Activated CD4-positive, alpha-beta T cell treated with anti-CD3 and anti-CD28 coated beads for 24 hours (primary cell): Measurements from ENCODE around the gene ADAMTS5.

ENCODE experiments used
- DNase-seq, 2 donors: peaks; one replicate each; pipeline ENCODE4 v3.0.0-alpha.2; 2020; ENCODE audit warnings: low read depth in 2 of 2

The ADAMTS5 gene

GRCh38 chr21:26948194-26948593 is 18.7 kb downstream of the ADAMTS5 start:
- no peak for DNase-seq

GRCh38 chr21:26946744-26947446 is 20.0 kb downstream of the ADAMTS5 start:
- no peak for DNase-seq

GRCh38 chr21:26945916-26946675 is 20.8 kb downstream of the ADAMTS5 start:
- DNase-seq = no peak

GRCh38 chr21:26943921-26944320 is 23.0 kb downstream of the ADAMTS5 start:
- DNase-seq = no peak

- DNase-seq = no peak
Observed at GRCh38 chr21:26941421-26941820, 25.5 kb downstream of the ADAMTS5 start.

GRCh38 chr21:26939601-26940111 is 27.2 kb downstream of the ADAMTS5 start:
- no peak for DNase-seq

GRCh38 chr21:26936641-26937040 is 30.2 kb downstream of the ADAMTS5 start:
- DNase-seq = no peak

GRCh38 chr21:26935977-26936376 is 30.9 kb downstream of the ADAMTS5 start:
- no peak for DNase-seq

GRCh38 chr21:26934383-26934782 is 32.5 kb downstream of the ADAMTS5 start:
- no peak for DNase-seq

- no peak for DNase-seq
Observed at GRCh38 chr21:26933448-26933847, 33.4 kb downstream of the ADAMTS5 start.

- no peak for DNase-seq
Observed at GRCh38 chr21:26925636-26926035, 41.3 kb downstream of the ADAMTS5 start.

- DNase-seq = no peak
Observed at GRCh38 chr21:26925122-26925521, 41.8 kb downstream of the ADAMTS5 start.

GRCh38 chr21:26923986-26924385 is 42.9 kb downstream of the ADAMTS5 start:
- no peak for DNase-seq

GRCh38 chr21:26920055-26920454 is 46.8 kb downstream of the ADAMTS5 start:
- DNase-seq = no peak

GRCh38 chr21:26918323-26919079 is 48.4 kb downstream of the ADAMTS5 start:
- no peak for DNase-seq

GRCh38 chr21:26916799-26917198 is 50.1 kb downstream of the ADAMTS5 start:
- no peak for DNase-seq

- no peak for DNase-seq
Observed at GRCh38 chr21:26914557-26914956, 52.3 kb downstream of the ADAMTS5 start.

- DNase-seq = no peak
Observed at GRCh38 chr21:26912466-26912865, 54.4 kb downstream of the ADAMTS5 start.

GRCh38 chr21:26909972-26910371 is 56.9 kb downstream of the ADAMTS5 start:
- DNase-seq = no peak

GRCh38 chr21:26900980-26901379 is 65.9 kb downstream of the ADAMTS5 start:
- DNase-seq = no peak

- DNase-seq = no peak
Observed at GRCh38 chr21:26892151-26892550, 74.7 kb downstream of the ADAMTS5 start.

GRCh38 chr21:26888931-26889330 is 78.0 kb downstream of the ADAMTS5 start:
- no peak for DNase-seq
